Measurements from ENCODE around the gene PLA2G4E. TPM values are rescaled to one million over a fixed set of nuclear protein-coding genes. Genes with fewer than 3 reads are reported as not detected.
A peak's percentile ranks its signal among the peaks of the same experiment; 100 is the strongest.

The PLA2G4E gene
- total RNA-seq, 2 donors from 2014 or later: not detected

GRCh38 chr15:41950127-41950483, 70.7 kb downstream of the PLA2G4E start:
- intact Hi-C loops (cut with DNase I): loop anchor here in 1 of 2 donors (5.0 kb wide), 1 partner anchor 1567 kb away; the partner anchor contains the start of gene MAP1A

GRCh38 chr15:41949401-41950126, 71.3 kb downstream of the PLA2G4E start:
- intact Hi-C loops (cut with DNase I): loop anchor here in 1 of 2 donors (5.0 kb wide), 1 partner anchor 1568 kb away; the partner anchor contains the start of gene MAP1A

More at GRCh38 chr15:41950127-41950483, 70.7 kb downstream of the PLA2G4E start:
- no peak for DNase-seq (ENCODE audit: low spot score)

GRCh38 chr15:41948490-41948889, 72.4 kb downstream of the PLA2G4E start:
- DNase-seq (ENCODE audit: low spot score): peak; percentile 90
- intact Hi-C loops (cut with DNase I): no loop called here

More at GRCh38 chr15:41949401-41950126, 71.3 kb downstream of the PLA2G4E start:
- no peak for DNase-seq (ENCODE audit: low spot score)

GRCh38 chr15:41946970-41947369, 73.9 kb downstream of the PLA2G4E start:
- DNase-seq (ENCODE audit: low spot score): no peak
- intact Hi-C loops (cut with DNase I): no loop called here

GRCh38 chr15:41945731-41946130, 75.1 kb downstream of the PLA2G4E start:
- intact Hi-C loops (cut with DNase I): no loop called here
- no peak for DNase-seq (ENCODE audit: low spot score)

GRCh38 chr15:41945221-41945620, 75.6 kb downstream of the PLA2G4E start:
- intact Hi-C loops (cut with DNase I): no loop called here

GRCh38 chr15:41944313-41944940, 76.4 kb downstream of the PLA2G4E start:
- DNase-seq (ENCODE audit: low spot score): peak; percentile 87
- intact Hi-C loops (cut with DNase I): no loop called here

More at GRCh38 chr15:41945221-41945620, 75.6 kb downstream of the PLA2G4E start:
- DNase-seq (ENCODE audit: low spot score): no peak

- DNase-seq (ENCODE audit: low spot score): no peak
Measured at GRCh38 chr15:41943543-41944312, 77.1 kb downstream of the PLA2G4E start.

GRCh38 chr15:41942886-41943285, 78.0 kb downstream of the PLA2G4E start:
- DNase-seq (ENCODE audit: low spot score): peak; percentile 35
- intact Hi-C loops (cut with DNase I): no loop called here

More at GRCh38 chr15:41943543-41944312, 77.1 kb downstream of the PLA2G4E start:
- intact Hi-C loops (cut with DNase I): no loop called here

GRCh38 chr15:41941644-41942415, 79.0 kb downstream of the PLA2G4E start:
- DNase-seq (ENCODE audit: low spot score): peak; percentile 30
- intact Hi-C loops (cut with DNase I): no loop called here

- DNase-seq (ENCODE audit: low spot score): no peak
- intact Hi-C loops (cut with DNase I): no loop called here
Measured at GRCh38 chr15:41940441-41940857, 80.4 kb downstream of the PLA2G4E start.

- intact Hi-C loops (cut with DNase I): no loop called here
- DNase-seq (ENCODE audit: low spot score): no peak
Measured at GRCh38 chr15:41939986-41940385, 80.9 kb downstream of the PLA2G4E start.

- DNase-seq (ENCODE audit: low spot score): no peak
- intact Hi-C loops (cut with DNase I): no loop called here
Measured at GRCh38 chr15:41937568-41937923, 83.3 kb downstream of the PLA2G4E start.

GRCh38 chr15:41936649-41937567, 83.9 kb downstream of the PLA2G4E start:
- peak; percentile 89 for DNase-seq (ENCODE audit: low spot score)
- intact Hi-C loops (cut with DNase I): no loop called here

GRCh38 chr15:41936155-41936554, 84.7 kb downstream of the PLA2G4E start:
- DNase-seq (ENCODE audit: low spot score): peak; percentile 23
- intact Hi-C loops (cut with DNase I): no loop called here

GRCh38 chr15:41935566-41936020, 85.2 kb downstream of the PLA2G4E start:
- intact Hi-C loops (cut with DNase I): no loop called here
- peak; percentile 42 for DNase-seq (ENCODE audit: low spot score)

GRCh38 chr15:41934843-41935242, 86.0 kb downstream of the PLA2G4E start:
- intact Hi-C loops (cut with DNase I): loop anchor here in 1 of 2 donors (5.0 kb wide), 1 partner anchor 557 kb away; the partner anchor contains the start of gene ZNF106

GRCh38 chr15:41933771-41934170, 87.1 kb downstream of the PLA2G4E start:
- DNase-seq (ENCODE audit: low spot score): peak; percentile 56
- intact Hi-C loops (cut with DNase I): loop anchor here in 1 of 2 donors (5.0 kb wide), 1 partner anchor 559 kb away; the partner anchor contains the start of gene ZNF106

More at GRCh38 chr15:41934843-41935242, 86.0 kb downstream of the PLA2G4E start:
- DNase-seq (ENCODE audit: low spot score): peak; percentile 76

Measured in posterior vena cava (tissue), 2 donors.